Trophoblast cell (in vitro differentiated cells and primary cell): ENCODE results near the gene VASN.

Experiments used
- DNase-seq, 2 donors: peaks; one replicate each; pipeline ENCODE4 v3.0.0-alpha.2; 2016
- H2AFZ ChIP-seq: 2 replicates; pipeline ENCODE4 v1.6.1; 2013; ENCODE audit warnings: low read length, moderate library complexity, mild to moderate bottlenecking; ENCODE audit not compliant: insufficient read depth, poor library complexity
- H2AK5ac ChIP-seq: 2 replicates; pipeline ENCODE4 v1.6.1; 2013; ENCODE audit warnings: mild to moderate bottlenecking, low read length
- H2BK120ac ChIP-seq: 2 replicates; pipeline ENCODE4 v1.6.1; 2013; ENCODE audit warnings: low read length, mild to moderate bottlenecking, moderate library complexity; ENCODE audit not compliant: insufficient read depth, poor library complexity
- H2BK12ac ChIP-seq: 2 replicates; pipeline ENCODE4 v1.6.1; 2013; ENCODE audit warnings: mild to moderate bottlenecking, low read length, moderate library complexity
- H2BK5ac ChIP-seq: 2 replicates; pipeline ENCODE4 v1.6.1; 2013; ENCODE audit warnings: low read length, low read depth, moderate library complexity, mild to moderate bottlenecking; ENCODE audit not compliant: poor library complexity
- H3K14ac ChIP-seq: 2 replicates; pipeline ENCODE4 v1.6.1; 2013; ENCODE audit warnings: mild to moderate bottlenecking, low read length
- H3K18ac ChIP-seq: 2 replicates; pipeline ENCODE4 v1.6.1; 2013; ENCODE audit warnings: mild to moderate bottlenecking, low read length
- H3K23ac ChIP-seq: 2 replicates; pipeline ENCODE4 v1.6.1; 2013; ENCODE audit warnings: low read length
- H3K27ac ChIP-seq: 2 replicates; pipeline ENCODE4 v1.5.1; 2013; ENCODE audit warnings: low read depth, mild to moderate bottlenecking, inconsistent platforms, low read length, moderate library complexity
- H3K27me3 ChIP-seq: 2 replicates; pipeline ENCODE4 v1.6.1; 2013; ENCODE audit warnings: inconsistent platforms, mild to moderate bottlenecking, low read length, moderate library complexity; ENCODE audit not compliant: insufficient read depth
- H3K36me3 ChIP-seq, 2 experiments: 1 replicate in 1 of 2; 2 replicates in 1 of 2; pipeline ENCODE4 v1.6.1; 2013; ENCODE audit warnings: low read length in 2 of 2, mild to moderate bottlenecking in 2 of 2, moderate library complexity in 1 of 2; ENCODE audit not compliant: insufficient read depth in 2 of 2, control insufficient read depth in 1 of 2
- H3K4ac ChIP-seq: 2 replicates; pipeline ENCODE4 v1.6.1; 2013; ENCODE audit warnings: low read depth, mild to moderate bottlenecking, low read length, moderate library complexity
- H3K4me1 ChIP-seq, 2 experiments: 1 replicate in 1 of 2; 2 replicates in 1 of 2; pipeline ENCODE4 v1.6.1; 2013; ENCODE audit warnings: low read length in 2 of 2, mild to moderate bottlenecking in 2 of 2, moderate library complexity in 1 of 2; ENCODE audit not compliant: insufficient read depth in 2 of 2, control insufficient read depth in 1 of 2
- H3K4me2 ChIP-seq: 2 replicates; pipeline ENCODE4 v1.6.1; 2013; ENCODE audit warnings: inconsistent platforms, mild to moderate bottlenecking, low read length, moderate library complexity
- H3K4me3 ChIP-seq: 2 replicates; pipeline ENCODE4 v1.5.1; 2013; ENCODE audit warnings: mild to moderate bottlenecking, low read depth, low read length, inconsistent platforms
- H3K79me1 ChIP-seq: one replicate; pipeline ENCODE4 v1.6.1; 2013; ENCODE audit warnings: low read length
- H3K79me2 ChIP-seq: 2 replicates; pipeline ENCODE4 v1.6.1; 2013; ENCODE audit warnings: low read length, mild to moderate bottlenecking; ENCODE audit not compliant: control insufficient read depth, insufficient read depth, poor library complexity
- H3K9ac ChIP-seq: 2 replicates; pipeline ENCODE4 v1.6.1; 2013; ENCODE audit warnings: mild to moderate bottlenecking, low read length
- H3K9me3 ChIP-seq: 2 replicates; pipeline ENCODE4 v1.6.1; 2013; ENCODE audit warnings: low read depth, mild to moderate bottlenecking, control low read depth, inconsistent platforms, low read length; ENCODE audit not compliant: insufficient read depth
- H4K12ac ChIP-seq: 2 replicates; pipeline ENCODE4 v1.6.1; 2013; ENCODE audit warnings: low read depth, mild to moderate bottlenecking, low read length, moderate library complexity
- H4K8ac ChIP-seq: 2 replicates; pipeline ENCODE4 v1.6.1; 2013; ENCODE audit warnings: low read depth, mild to moderate bottlenecking, low read length, moderate library complexity
- H4K91ac ChIP-seq: one replicate; pipeline ENCODE4 v1.6.1; 2013; ENCODE audit warnings: low read depth, mild to moderate bottlenecking, low read length, moderate library complexity
- WGBS: extraction: QIAGEN DNeasy Blood & Tissue Kit; methylation state at CpG from one replicate; pipeline ENCODE4 v1.1.7; 2013; ENCODE audit warnings: missing lambda C conversion rate; ENCODE audit not compliant: insufficient read length, insufficient coverage; ENCODE audit errors: extremely low coverage; 5-methylcytosine and 5-hydroxymethylcytosine counted together

Gene VASN

GRCh38 chr16:4385789-4386450 lies 14.3 kb downstream of the VASN start:
- peak overlapping the region; percentile 84 for H2BK12ac ChIP-seq
- no peak overlapping the region for H2BK5ac ChIP-seq
- H3K79me1 ChIP-seq = peaks cover 33% of the 10 kb centered on the region
- H4K8ac ChIP-seq = no peak overlapping the region
- no peak overlapping the region for H3K4me3 ChIP-seq
- H3K4ac ChIP-seq = peak overlapping the region; percentile 0
- H3K18ac ChIP-seq = peak overlapping the region; percentile 19
- peak overlapping the region; percentile 77 for H2BK120ac ChIP-seq
- no peak overlapping the region for H3K14ac ChIP-seq
- no peak overlapping the region for H3K9ac ChIP-seq
- peaks cover 41 to 49% of the 10 kb centered on the region in 2 experiments for H3K4me1 ChIP-seq
- DNase-seq = no peak
- H4K12ac ChIP-seq = no peak overlapping the region
- no peak overlapping the region for H3K27ac ChIP-seq
- H2AFZ ChIP-seq = no peak overlapping the region
- H2AK5ac ChIP-seq = peak overlapping the region; percentile 52
- H3K9me3 ChIP-seq = peaks cover 4% of the 10 kb centered on the region
- H4K91ac ChIP-seq = peak overlapping the region; percentile 99
- no peaks in the 10 kb centered on the region for H3K27me3 ChIP-seq
- H3K4me2 ChIP-seq = no peak overlapping the region
- H3K23ac ChIP-seq = no peak overlapping the region
- peaks cover 32 to 33% of the 10 kb centered on the region in 2 experiments for H3K36me3 ChIP-seq
- peaks cover 15% of the 10 kb centered on the region for H3K79me2 ChIP-seq
- WGBS = no CpG with 5 or more reads among the region's 11 CpGs

- Histone ChIP-seq H2BK120ac (peak overlapping the region; percentile 77), H4K12ac (no peak overlapping the region), H4K91ac (peak overlapping the region; percentile 99), H2AK5ac (peak overlapping the region; percentile 82), H4K8ac (peak overlapping the region; percentile 78), H2BK5ac (peak overlapping the region; percentile 71), H3K18ac (peak overlapping the region; percentile 19), H3K9me3 (peaks cover 4% of the 10 kb centered on the region), H3K4me3 (no peak overlapping the region), H3K4ac (peak overlapping the region; percentile 9), H3K79me2 (peaks cover 15% of the 10 kb centered on the region), H3K23ac (no peak overlapping the region), H3K4me1 (peaks cover 41 to 50% of the 10 kb centered on the region in 2 experiments), H3K4me2 (no peak overlapping the region), H2AFZ (no peak overlapping the region), H2BK12ac (peak overlapping the region; percentile 84), H3K14ac (peak overlapping the region; percentile 89), H3K27ac (no peak overlapping the region), H3K79me1 (peaks cover 34% of the 10 kb centered on the region), H3K9ac (no peak overlapping the region), H3K36me3 (peaks cover 27% of the 10 kb centered on the region in 2 experiments), H3K27me3 (no peaks in the 10 kb centered on the region)
- peak in 1 of 2 donors; percentile 59 for DNase-seq
- no CpG with 5 or more reads among the region's 8 CpGs for WGBS
Observed at GRCh38 chr16:4386451-4386805, 14.8 kb downstream of the VASN start.

GRCh38 chr16:4386951-4387565 lies 15.4 kb downstream of the VASN start:
- H3K79me1 ChIP-seq = peaks cover 38% of the 10 kb centered on the region
- H4K8ac ChIP-seq = peak overlapping the region; percentile 78

GRCh38 chr16:4387781-4388180 lies 16.1 kb downstream of the VASN start:
- WGBS = no CpG with 5 or more reads among the region's 20 CpGs
- H3K4me2 ChIP-seq = no peak overlapping the region
- H4K12ac ChIP-seq = peak overlapping the region; percentile 66

More at GRCh38 chr16:4386951-4387565, 15.4 kb downstream of the VASN start:
- Histone ChIP-seq H2BK120ac (peak overlapping the region; percentile 77), H3K9ac (no peak overlapping the region), H2BK5ac (peak overlapping the region; percentile 71), H2AK5ac (peak overlapping the region; percentile 82), H2BK12ac (peak overlapping the region; percentile 84), H3K79me2 (peaks cover 15% of the 10 kb centered on the region), H3K9me3 (peaks cover 2% of the 10 kb centered on the region), H3K4ac (peak overlapping the region; percentile 13), H3K14ac (peak overlapping the region; percentile 89), H4K12ac (peak overlapping the region; percentile 10), H3K23ac (no peak overlapping the region), H2AFZ (peak overlapping the region; percentile 32), H3K27me3 (no peaks in the 10 kb centered on the region), H3K4me3 (no peak overlapping the region), H3K27ac (no peak overlapping the region), H3K36me3 (peaks cover 21% of the 10 kb centered on the region in 2 experiments), H3K4me1 (peaks cover 44 to 56% of the 10 kb centered on the region in 2 experiments), H4K91ac (peak overlapping the region; percentile 99), H3K18ac (peak overlapping the region; percentile 74), H3K4me2 (no peak overlapping the region)
- no peak for DNase-seq
- WGBS = no CpG with 5 or more reads among the region's 10 CpGs

More at GRCh38 chr16:4387781-4388180, 16.1 kb downstream of the VASN start:
- Histone ChIP-seq H3K23ac (no peak overlapping the region), H3K4me3 (no peak overlapping the region), H3K36me3 (peaks cover 13 to 14% of the 10 kb centered on the region in 2 experiments), H2BK5ac (peak overlapping the region; percentile 90), H3K4ac (peak overlapping the region; percentile 56), H3K79me1 (peaks cover 44% of the 10 kb centered on the region), H4K8ac (peak overlapping the region; percentile 42), H3K4me1 (peaks cover 52 to 63% of the 10 kb centered on the region in 2 experiments), H3K27ac (peak overlapping the region; percentile 75), H3K79me2 (peaks cover 16% of the 10 kb centered on the region), H3K9me3 (peaks cover 2% of the 10 kb centered on the region), H4K91ac (peak overlapping the region; percentile 99), H2BK12ac (peak overlapping the region; percentile 63), H2AFZ (peak overlapping the region; percentile 24), H3K27me3 (no peaks in the 10 kb centered on the region), H2AK5ac (peak overlapping the region; percentile 99), H2BK120ac (peak overlapping the region; percentile 98), H3K9ac (no peak overlapping the region), H3K14ac (peak overlapping the region; percentile 94), H3K18ac (peak overlapping the region; percentile 44)
- DNase-seq = no peak
